HuH-7 (cell line): ENCODE data around the gene CCDC142.
A peak's percentile ranks its signal among the peaks of the same experiment; 100 is the strongest.
"Not testable (repeated sequence)": the region's sequence is repeated elsewhere in the genome, so short reads cannot be mapped to it uniquely, and the experiment has no call there.

Source experiments
- DNase-seq: peaks from one replicate; pipeline ENCODE4 v3.0.0; 2011; ENCODE audit warnings: low spot score

Gene CCDC142

GRCh38 chr2:74499267-74499939 is 16.6 kb upstream of the CCDC142 start, which contains the start of gene LBX2:
TSS of gene LBX2 (minus strand) at chr2:74499603. CDS start at chr2:74499537, 66 bp downstream.
- peak; percentile 56 for DNase-seq

- DNase-seq = no peak
Measured at GRCh38 chr2:74498500-74499266, 15.9 kb upstream of the CCDC142 start.

GRCh38 chr2:74497777-74498499 is 15.1 kb upstream of the CCDC142 start:
- no peak for DNase-seq

DNA sequence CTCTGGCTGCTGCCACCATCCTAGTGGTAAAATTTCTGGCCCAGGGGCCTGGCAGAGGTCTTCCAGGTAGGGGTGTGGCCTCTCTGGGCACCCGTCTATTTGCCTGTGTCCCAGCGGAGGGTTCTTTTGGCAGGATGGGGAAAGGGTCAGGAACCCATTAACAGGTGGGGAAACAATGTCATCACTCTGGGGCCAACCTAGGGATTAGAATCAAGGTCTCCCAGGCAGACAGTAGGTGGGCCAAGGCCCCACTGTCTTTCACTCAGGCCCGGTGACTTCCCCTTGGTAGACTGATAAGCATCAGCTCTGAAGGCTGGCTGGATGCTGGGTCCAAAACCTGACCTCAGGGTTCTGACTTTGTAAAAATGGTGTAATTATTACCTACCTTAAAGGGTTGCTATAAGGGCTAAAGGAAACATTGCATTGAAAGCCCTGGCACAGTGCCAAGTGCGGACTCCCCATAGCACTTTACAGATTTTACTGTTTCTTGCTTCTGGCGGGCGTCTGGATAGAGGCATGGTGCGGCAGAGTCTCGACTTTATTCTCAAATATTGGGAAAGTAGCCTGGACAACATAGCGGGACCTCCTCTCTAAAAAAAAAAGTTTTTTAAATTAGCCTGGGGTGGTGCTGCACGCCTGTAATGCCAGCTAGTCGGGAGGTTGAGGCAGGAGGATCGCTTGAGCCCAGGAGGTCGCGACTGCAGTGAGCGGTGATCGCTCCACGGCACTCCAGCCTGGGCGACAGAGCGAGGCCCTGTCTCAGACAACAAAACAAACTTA is 14.4 kb upstream of the CCDC142 start:
- DNase-seq = no peak

DNA sequence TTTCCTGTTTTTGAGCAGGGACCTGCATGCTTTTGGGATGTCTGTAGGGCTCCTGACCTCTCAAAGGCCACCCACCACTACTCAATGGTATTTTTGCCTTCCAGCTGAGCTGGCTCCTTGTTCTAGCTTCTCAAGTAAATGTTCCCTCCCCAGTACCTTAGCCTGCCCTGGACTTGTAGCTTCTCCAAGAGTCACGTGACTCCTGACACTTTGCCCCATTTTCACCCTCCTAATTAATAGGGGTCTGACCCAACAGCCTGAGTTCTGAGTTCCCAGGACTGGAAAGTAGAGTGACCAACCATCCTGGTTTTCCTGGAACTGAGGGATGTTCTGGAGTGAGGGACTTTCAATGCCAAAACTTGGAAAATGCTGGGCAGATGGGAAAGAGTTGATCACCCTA is 12.6 kb upstream of the CCDC142 start:
- no peak for DNase-seq

DNA sequence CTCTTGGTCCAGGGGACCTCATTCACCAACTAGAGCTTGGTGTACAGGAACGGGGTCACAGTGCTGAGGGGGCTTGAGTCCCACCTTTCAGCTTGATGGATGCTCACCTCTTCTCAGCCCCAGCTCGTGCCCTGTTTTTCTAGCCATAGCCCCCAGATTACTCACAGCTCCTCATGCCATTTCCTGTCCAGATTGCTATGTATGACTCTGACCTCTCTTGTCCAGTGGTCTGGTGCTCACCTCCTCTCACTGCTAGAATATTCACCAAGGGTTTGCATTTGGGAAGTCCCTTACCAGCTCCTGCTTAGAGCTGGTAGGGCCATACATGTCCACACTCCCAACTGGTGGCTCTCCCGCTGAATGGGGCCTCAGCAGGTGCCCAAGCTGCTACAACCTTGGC is 10.7 kb upstream of the CCDC142 start:
- DNase-seq = no peak

DNA sequence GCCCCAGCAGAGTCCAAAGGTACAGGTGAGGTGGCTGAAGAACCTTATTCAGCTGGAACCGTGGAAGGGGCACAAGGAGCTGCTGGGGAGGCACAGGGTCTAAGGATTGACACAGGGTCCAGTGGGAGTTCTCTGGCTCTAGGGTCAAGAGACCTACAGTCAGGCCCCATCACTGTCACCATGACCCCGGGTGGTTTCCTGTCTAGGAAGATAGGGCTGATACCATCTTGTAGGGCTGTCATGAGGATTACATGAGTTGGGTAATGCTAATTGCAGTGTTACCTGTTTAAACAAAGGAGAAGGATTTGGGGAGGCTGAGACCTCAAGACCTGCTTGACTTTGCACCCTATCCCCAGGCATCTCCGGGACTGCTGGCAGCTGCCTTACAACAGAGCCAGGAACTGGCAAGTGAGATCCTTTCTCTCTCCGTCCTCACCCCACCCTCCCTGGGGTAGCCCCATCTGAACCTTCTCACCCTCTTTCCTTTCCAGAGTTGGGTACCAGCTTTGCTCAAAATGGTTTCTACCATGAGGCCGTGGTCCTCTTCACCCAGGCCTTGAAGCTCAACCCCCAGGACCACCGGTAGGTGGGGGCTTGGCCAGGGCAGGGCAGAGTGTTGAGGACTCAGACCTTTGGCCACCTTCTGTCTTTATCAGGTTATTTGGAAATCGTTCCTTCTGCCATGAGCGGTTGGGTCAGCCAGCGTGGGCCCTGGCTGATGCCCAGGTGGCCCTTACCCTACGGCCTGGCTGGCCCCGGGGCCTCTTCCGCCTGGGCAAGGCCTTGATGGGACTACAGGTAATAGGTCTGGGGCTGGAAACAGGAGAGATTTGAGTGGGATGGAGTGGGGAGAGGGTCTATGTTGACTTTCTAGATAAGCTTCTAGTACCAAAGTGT is 9.1 kb upstream of the CCDC142 start:
- no peak for DNase-seq

GRCh38 chr2:74489906-74490305 is 7.1 kb upstream of the CCDC142 start:
- DNase-seq = no peak

GRCh38 chr2:74488643-74489481 is 6.1 kb upstream of the CCDC142 start:
- DNase-seq = no peak

- DNase-seq = no peak
Measured at GRCh38 chr2:74486141-74486540, 3.3 kb upstream of the CCDC142 start.

GRCh38 chr2:74483675-74484164 is 922 bp upstream of the CCDC142 start:
- not testable (repeated sequence) for DNase-seq

DNA sequence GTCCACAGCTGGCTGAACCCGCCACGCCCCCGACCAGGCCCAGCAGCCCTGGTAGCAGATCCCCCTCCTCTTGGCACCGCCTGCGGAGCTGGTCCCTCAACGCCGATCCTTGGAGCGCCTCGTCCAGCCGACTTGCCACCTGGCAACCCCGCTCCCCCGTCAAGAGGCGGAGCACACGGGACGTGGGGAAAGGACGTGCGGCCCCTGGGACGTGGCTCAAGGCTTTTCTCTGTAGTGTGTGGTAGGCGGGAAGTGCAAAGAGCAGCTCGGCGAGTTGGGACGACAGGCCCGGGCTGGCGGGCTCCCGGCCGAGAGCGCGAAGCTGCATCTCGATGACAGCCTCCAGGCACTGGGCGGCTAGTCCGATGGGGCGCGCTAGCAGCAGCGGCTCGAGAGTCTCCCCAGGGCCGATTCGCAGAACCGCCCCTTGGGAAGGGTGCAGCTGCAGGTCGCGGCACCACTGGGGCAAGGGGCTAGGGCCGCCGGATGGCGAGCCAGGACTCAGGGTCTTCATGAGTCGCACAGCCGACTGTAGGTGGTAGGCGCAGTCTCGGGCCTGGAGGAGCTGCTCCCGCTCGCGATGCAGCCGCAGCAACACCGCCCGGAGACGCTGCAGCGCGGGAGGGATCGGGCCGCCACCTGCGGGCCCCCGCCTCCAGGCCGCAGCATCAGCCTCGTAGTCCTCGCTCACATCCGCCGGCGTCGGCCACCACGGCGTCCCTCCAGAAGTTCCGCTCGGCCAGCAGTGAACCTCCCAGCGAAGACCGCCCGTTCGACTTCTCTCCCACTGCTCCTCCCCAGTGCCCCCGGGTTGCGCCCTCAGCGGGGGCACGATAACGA is 617 bp downstream of the CCDC142 start:
- no peak for DNase-seq

- DNase-seq = no peak
Measured at GRCh38 chr2:74481431-74481830, 1.4 kb downstream of the CCDC142 start.

DNA sequence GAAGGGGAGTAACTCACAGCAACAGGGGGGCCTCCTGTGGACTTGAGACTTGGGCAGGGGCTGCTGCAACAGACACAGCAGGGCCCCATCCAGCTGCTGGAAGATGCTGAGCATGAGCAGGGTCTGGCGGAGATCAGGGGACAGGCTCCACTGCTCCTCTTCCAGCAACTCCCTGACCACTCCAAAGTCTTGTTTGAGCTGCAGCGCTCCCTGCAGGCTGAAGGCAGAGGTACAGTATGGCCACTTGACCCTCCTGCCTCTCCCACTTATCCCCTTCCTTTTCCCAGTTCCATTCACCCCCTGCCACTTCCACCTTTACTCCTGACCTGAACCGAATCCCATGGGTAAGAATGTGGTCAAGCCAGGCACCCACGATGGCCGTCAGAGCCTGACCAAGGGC is 7.9 kb downstream of the CCDC142 start:
- no peak for DNase-seq

- no peak for DNase-seq
Measured at GRCh38 chr2:74474481-74474880, 8.3 kb downstream of the CCDC142 start.

DNA sequence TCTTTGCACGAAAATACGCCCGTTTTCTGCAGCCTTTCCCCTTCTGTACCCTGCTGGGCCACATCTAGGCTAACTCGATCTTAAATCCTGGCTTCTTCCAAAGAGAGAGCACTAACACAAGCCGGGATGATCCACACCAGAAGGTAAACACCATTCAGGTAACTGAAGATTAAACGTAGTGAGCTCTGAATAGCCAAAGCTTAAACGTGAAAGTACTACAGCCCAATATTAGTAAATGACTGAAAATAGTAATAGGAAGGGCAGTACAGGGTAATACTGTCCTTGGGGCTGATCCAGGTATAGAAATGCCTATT is 9.9 kb downstream of the CCDC142 start:
- no peak for DNase-seq

- peak; percentile 59 for DNase-seq
Measured at GRCh38 chr2:74472086-74472944, 10.5 kb downstream of the CCDC142 start, which contains the start of gene MRPL53. TSS of gene MRPL53 (minus strand) at chr2:74472680. CDS start at chr2:74472660, 20 bp downstream.
